Activated CD8-positive, alpha-beta memory T cell treated with anti-CD3 and anti-CD28 coated beads, Interleukin-2, amount 50 U/mL, for 24 hours (primary cell): Measurements from ENCODE around the gene EPB41L3.
"Not testable (repeated sequence)": the region's sequence is repeated elsewhere in the genome, so short reads cannot be mapped to it uniquely, and the experiment has no call there.

Experiments
- DNase-seq: peaks from one replicate; pipeline ENCODE4 v3.0.0-alpha.2; 2020; ENCODE audit errors: extremely low read depth

Gene EPB41L3

GRCh38 chr18:5543773-5544389 is at the start of gene EPB41L3:
EPB41L3 (minus strand) TSS chr18:5543997; CDS start chr18:5489183, 54,814 bp downstream.
- DNase-seq: no peak

GRCh38 chr18:5588529-5588928 is 44.7 kb upstream of the EPB41L3 start:
- no peak for DNase-seq

- DNase-seq: no peak
These were observed 41.9 kb upstream of the EPB41L3 start for GRCh38 chr18:5585653-5586052.

- DNase-seq: no peak
These were observed 41.1 kb upstream of the EPB41L3 start for GRCh38 chr18:5584746-5585417.

GRCh38 chr18:5582849-5583681 is 39.3 kb upstream of the EPB41L3 start:
- no peak for DNase-seq

GRCh38 chr18:5582076-5582475 is 38.3 kb upstream of the EPB41L3 start:
- no peak for DNase-seq

- no peak for DNase-seq
These were observed 31.0 kb upstream of the EPB41L3 start for GRCh38 chr18:5574843-5575242.

- DNase-seq: no peak
These were observed 27.9 kb upstream of the EPB41L3 start for GRCh38 chr18:5571666-5572065.

- DNase-seq: not testable (repeated sequence)
These were observed 26.8 kb upstream of the EPB41L3 start for GRCh38 chr18:5570613-5571012.

- DNase-seq: no peak
These were observed 24.6 kb upstream of the EPB41L3 start for GRCh38 chr18:5568416-5568815.

- no peak for DNase-seq
These were observed 15.1 kb upstream of the EPB41L3 start for GRCh38 chr18:5558851-5559250.

- no peak for DNase-seq
These were observed 12.6 kb upstream of the EPB41L3 start for GRCh38 chr18:5556310-5556974.

- no peak for DNase-seq
These were observed 10.8 kb upstream of the EPB41L3 start for GRCh38 chr18:5554629-5555028.

GRCh38 chr18:5546660-5547059 is 2.9 kb upstream of the EPB41L3 start:
- DNase-seq: no peak

GRCh38 chr18:5543036-5543680 is 639 bp downstream of the EPB41L3 start:
- DNase-seq: no peak

GRCh38 chr18:5542515-5543035 is 1.2 kb downstream of the EPB41L3 start:
- DNase-seq: no peak

- DNase-seq: no peak
These were observed 2.2 kb downstream of the EPB41L3 start for GRCh38 chr18:5541644-5542043.

GRCh38 chr18:5539391-5539790 is 4.4 kb downstream of the EPB41L3 start:
- DNase-seq: no peak

GRCh38 chr18:5538544-5538943 is 5.3 kb downstream of the EPB41L3 start:
- no peak for DNase-seq

GRCh38 chr18:5537860-5538259 is 5.9 kb downstream of the EPB41L3 start:
- no peak for DNase-seq

GRCh38 chr18:5534845-5535244 is 9.0 kb downstream of the EPB41L3 start:
- no peak for DNase-seq
